ENCODE results near the gene FGF11.

- TF ChIP-seq, protein P1, sequence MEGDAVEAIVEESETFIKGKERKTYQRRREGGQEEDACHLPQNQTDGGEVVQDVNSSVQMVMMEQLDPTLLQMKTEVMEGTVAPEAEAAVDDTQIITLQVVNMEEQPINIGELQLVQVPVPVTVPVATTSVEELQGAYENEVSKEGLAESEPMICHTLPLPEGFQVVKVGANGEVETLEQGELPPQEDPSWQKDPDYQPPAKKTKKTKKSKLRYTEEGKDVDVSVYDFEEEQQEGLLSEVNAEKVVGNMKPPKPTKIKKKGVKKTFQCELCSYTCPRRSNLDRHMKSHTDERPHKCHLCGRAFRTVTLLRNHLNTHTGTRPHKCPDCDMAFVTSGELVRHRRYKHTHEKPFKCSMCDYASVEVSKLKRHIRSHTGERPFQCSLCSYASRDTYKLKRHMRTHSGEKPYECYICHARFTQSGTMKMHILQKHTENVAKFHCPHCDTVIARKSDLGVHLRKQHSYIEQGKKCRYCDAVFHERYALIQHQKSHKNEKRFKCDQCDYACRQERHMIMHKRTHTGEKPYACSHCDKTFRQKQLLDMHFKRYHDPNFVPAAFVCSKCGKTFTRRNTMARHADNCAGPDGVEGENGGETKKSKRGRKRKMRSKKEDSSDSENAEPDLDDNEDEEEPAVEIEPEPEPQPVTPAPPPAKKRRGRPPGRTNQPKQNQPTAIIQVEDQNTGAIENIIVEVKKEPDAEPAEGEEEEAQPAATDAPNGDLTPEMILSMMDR (tag by site-specific recombination; IDR thresholded peaks at IDR 0.05): no peak
- no peak for TF ChIP-seq ZNF785 (tag by site-specific recombination; IDR thresholded peaks at IDR 0.05)
- TF ChIP-seq, protein P2, sequence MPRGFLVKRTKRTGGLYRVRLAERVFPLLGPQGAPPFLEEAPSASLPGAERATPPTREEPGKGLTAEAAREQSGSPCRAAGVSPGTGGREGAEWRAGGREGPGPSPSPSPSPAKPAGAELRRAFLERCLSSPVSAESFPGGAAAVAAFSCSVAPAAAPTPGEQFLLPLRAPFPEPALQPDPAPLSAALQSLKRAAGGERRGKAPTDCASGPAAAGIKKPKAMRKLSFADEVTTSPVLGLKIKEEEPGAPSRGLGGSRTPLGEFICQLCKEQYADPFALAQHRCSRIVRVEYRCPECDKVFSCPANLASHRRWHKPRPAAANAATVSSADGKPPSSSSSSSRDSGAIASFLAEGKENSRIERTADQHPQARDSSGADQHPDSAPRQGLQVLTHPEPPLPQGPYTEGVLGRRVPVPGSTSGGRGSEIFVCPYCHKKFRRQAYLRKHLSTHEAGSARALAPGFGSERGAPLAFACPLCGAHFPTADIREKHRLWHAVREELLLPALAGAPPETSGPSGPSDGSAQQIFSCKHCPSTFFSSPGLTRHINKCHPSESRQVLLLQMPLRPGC (tag by site-specific recombination; IDR thresholded peaks at IDR 0.05): no peak
- no peak for TF ChIP-seq ZNF561 (tag by site-specific recombination; IDR thresholded peaks at IDR 0.05; ENCODE audit: borderline replicate concordance)
- no peak for TF ChIP-seq ZNF174 (tag by site-specific recombination; IDR thresholded peaks at IDR 0.05)
- TF ChIP-seq, protein P3, sequence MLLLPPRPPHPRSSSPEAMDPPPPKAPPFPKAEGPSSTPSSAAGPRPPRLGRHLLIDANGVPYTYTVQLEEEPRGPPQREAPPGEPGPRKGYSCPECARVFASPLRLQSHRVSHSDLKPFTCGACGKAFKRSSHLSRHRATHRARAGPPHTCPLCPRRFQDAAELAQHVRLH (tag by site-specific recombination; IDR thresholded peaks at IDR 0.05): no peak
- TF ChIP-seq ZNF184 (tag by site-specific recombination; IDR thresholded peaks at IDR 0.05): no peak
- no peak for TF ChIP-seq ZNF341 (tag by site-specific recombination; IDR thresholded peaks at IDR 0.05; ENCODE audit: low read depth)
Observed at GRCh38 chr17:7462474-7463371, 23.4 kb downstream of the FGF11 start.
